GM19023 (cell line): ENCODE measurements around the gene CDH23.

Experiments used
- ATAC-seq: cut with Tn5 transposase; IDR thresholded peaks from one replicate; pipeline ENCODE4 v1.9.1; 2021; ENCODE audit warnings: mild to moderate bottlenecking, moderate library complexity; ENCODE audit not compliant: unreplicated experiment

CDH23 gene

GRCh38 chr10:71695502-71696476 is 299.1 kb downstream of the CDH23 start:
- no peak for ATAC-seq

GRCh38 chr10:71696628-71697326 is 300.1 kb downstream of the CDH23 start:
- ATAC-seq: no peak

- no peak for ATAC-seq
Measured at GRCh38 chr10:71697938-71698709, 301.4 kb downstream of the CDH23 start.

- ATAC-seq: no peak
Measured at GRCh38 chr10:71698737-71699136, 302.0 kb downstream of the CDH23 start.

GRCh38 chr10:71700731-71701368 is 304.1 kb downstream of the CDH23 start:
- ATAC-seq: no peak

GRCh38 chr10:71701496-71702132 is 304.9 kb downstream of the CDH23 start:
- no peak for ATAC-seq

GRCh38 chr10:71703577-71703976 is 306.9 kb downstream of the CDH23 start:
- no peak for ATAC-seq

- no peak for ATAC-seq
Measured at GRCh38 chr10:71704816-71705215, 308.1 kb downstream of the CDH23 start.

GRCh38 chr10:71705582-71705981 is 308.9 kb downstream of the CDH23 start:
- ATAC-seq: no peak

GRCh38 chr10:71706216-71707121 is 309.7 kb downstream of the CDH23 start:
- ATAC-seq: no peak

- ATAC-seq: no peak
Measured at GRCh38 chr10:71707240-71707789, 310.6 kb downstream of the CDH23 start.

- ATAC-seq: no peak
Measured at GRCh38 chr10:71708301-71708703, 311.6 kb downstream of the CDH23 start.

GRCh38 chr10:71708897-71709882 is 312.5 kb downstream of the CDH23 start:
- no peak for ATAC-seq

- no peak for ATAC-seq
Measured at GRCh38 chr10:71710519-71710918, 313.8 kb downstream of the CDH23 start.

GRCh38 chr10:71711052-71711623 is 314.4 kb downstream of the CDH23 start:
- ATAC-seq: no peak

- ATAC-seq: no peak
Measured at GRCh38 chr10:71712170-71712569, 315.4 kb downstream of the CDH23 start.

GRCh38 chr10:71712572-71713134 is 315.9 kb downstream of the CDH23 start:
- no peak for ATAC-seq
